Brain microvascular endothelial cell (primary cell): ENCODE results near the gene SLC17A8.
"Not testable (repeated sequence)": the region's sequence is repeated elsewhere in the genome, so short reads cannot be mapped to it uniquely, and the experiment has no call there.

Experiments
- DNase-seq: peaks from one replicate; pipeline ENCODE4 v3.0.0-alpha.2; 2020
- H3K27ac ChIP-seq: fragments of 250-450 bp; sonication (Bioruptor Pico); 2 replicates; pipeline ENCODE4 v1.5.1; 2020; ENCODE audit warnings: mild to moderate bottlenecking, moderate library complexity
- H3K27me3 ChIP-seq: fragments of 250-450 bp; sonication (Bioruptor Pico); replicated peaks from 2 replicates; pipeline ENCODE4 v1.5.1; 2020; ENCODE audit warnings: mild to moderate bottlenecking
- H3K36me3 ChIP-seq: fragments of 250-450 bp; sonication (Bioruptor Pico); replicated peaks from 2 replicates; pipeline ENCODE4 v1.5.1; 2020; ENCODE audit warnings: mild to moderate bottlenecking
- H3K4me3 ChIP-seq: 2 replicates; pipeline ENCODE4 v1.5.1; 2011; ENCODE audit warnings: low read depth, mild to moderate bottlenecking, control low read depth, low read length, moderate library complexity
- CTCF ChIP-seq: IDR thresholded peaks from 2 replicates; pipeline ENCODE4 v1.5.1; 2011; ENCODE audit warnings: low read depth, mild to moderate bottlenecking, moderate library complexity, low read length, control low read depth, inconsistent platforms; ENCODE audit errors: missing control alignments
- in situ Hi-C: cut with HindIII; loops from 2 replicates; pipeline ENCODE4 v1.10.0; 2017; ENCODE audit warnings: low sequenced_read_pairs, low pct_ligation_motif_present

Gene SLC17A8

GRCh38 chr12:100414739-100415138 is 57.9 kb downstream of the SLC17A8 start:
- Histone ChIP-seq H3K27me3 (no peaks in the 10 kb centered on the region), H3K36me3 (no peaks in the 10 kb centered on the region), H3K27ac (no peak overlapping the region), H3K4me3 (no peak overlapping the region)
- no peak for TF ChIP-seq CTCF
- DNase-seq = no peak
- in situ Hi-C loops = no loop called here

GRCh38 chr12:100422646-100423045 is 65.8 kb downstream of the SLC17A8 start:
- no peak for TF ChIP-seq CTCF
- Histone ChIP-seq H3K27me3 (no peaks in the 10 kb centered on the region), H3K27ac (no peak overlapping the region), H3K4me3 (no peak overlapping the region), H3K36me3 (no peaks in the 10 kb centered on the region)
- in situ Hi-C loops = no loop called here
- no peak for DNase-seq

- no peak for TF ChIP-seq CTCF
- Histone ChIP-seq H3K27me3 (no peaks in the 10 kb centered on the region), H3K4me3 (no peak overlapping the region), H3K27ac (no peak overlapping the region), H3K36me3 (no peaks in the 10 kb centered on the region)
- in situ Hi-C loops = no loop called here
- DNase-seq = no peak
Measured at GRCh38 chr12:100426145-100426544, 69.3 kb downstream of the SLC17A8 start.

GRCh38 chr12:100427078-100427477 is 70.2 kb downstream of the SLC17A8 start:
- in situ Hi-C loops = no loop called here
- no peak for TF ChIP-seq CTCF
- DNase-seq = peak; percentile 67

GRCh38 chr12:100430251-100430650 is 73.4 kb downstream of the SLC17A8 start:
- not testable (repeated sequence) for H3K27me3 ChIP-seq

More at GRCh38 chr12:100427078-100427477, 70.2 kb downstream of the SLC17A8 start:
- Histone ChIP-seq H3K27me3 (no peaks in the 10 kb centered on the region), H3K36me3 (no peaks in the 10 kb centered on the region), H3K27ac (no peak overlapping the region), H3K4me3 (no peak overlapping the region)

GRCh38 chr12:100433701-100434100 is 76.8 kb downstream of the SLC17A8 start:
- no peak for TF ChIP-seq CTCF
- Histone ChIP-seq H3K4me3 (no peak overlapping the region), H3K36me3 (no peaks in the 10 kb centered on the region), H3K27ac (no peak overlapping the region), H3K27me3 (no peaks in the 10 kb centered on the region)
- DNase-seq = no peak
- in situ Hi-C loops = no loop called here

More at GRCh38 chr12:100430251-100430650, 73.4 kb downstream of the SLC17A8 start:
- H3K27ac ChIP-seq, DNase-seq, H3K36me3 ChIP-seq, H3K4me3 ChIP-seq, in situ Hi-C loops: not testable (repeated sequence)
